PC-9 (cell line): ENCODE measurements around the gene NFATC1. TPM values are rescaled to one million over a fixed set of nuclear protein-coding genes. Genes with fewer than 3 reads are reported as not detected.

Experiments
- BruUV-seq: library from RNA; stranded (reverse); fragments of 400-500 nt; replicated peaks from 2 replicates; lab custom pipeline; 2021; lab: Mats Ljungman, UMichigan
- CTCF ChIA-PET: fragments of 300-600 bp; sonication (Branson Sonifier 250); formaldehyde crosslinking; loops from one replicate; lab custom pipeline; 2022; ENCODE audit warnings: antibody characterized with exemption; lab: Charles Lee
- POLR2A ChIA-PET: fragments of 300-600 bp; sonication (Branson Sonifier 250); formaldehyde crosslinking; loops from one replicate; lab custom pipeline; 2022; ENCODE audit warnings: antibody characterized with exemption; ENCODE audit not compliant: unreplicated experiment; lab: Charles Lee
- DNase-seq, 2 experiments: peaks; one replicate each; pipeline versions ENCODE4 v3.0.0 to v3.0.0-alpha.2; 2015 to 2022; ENCODE audit warnings: mixed read lengths in 1 of 2
- H2AFZ ChIP-seq: fragments of 200-600 bp; sonication (generic); 2 replicates; pipeline ENCODE4 v1.8.1; 2017; ENCODE audit warnings: antibody characterized with exemption
- H3F3A ChIP-seq: fragments of 200-600 bp; sonication (generic); 2 replicates; pipeline ENCODE4 v1.8.1; 2017; ENCODE audit warnings: antibody characterized with exemption, mild to moderate bottlenecking, low read depth; ENCODE audit not compliant: insufficient read depth
- H3K27ac ChIP-seq: fragments of 200-600 bp; sonication (generic); 2 replicates; pipeline ENCODE4 v1.6.1; 2016; ENCODE audit warnings: mixed run types
- H3K27me3 ChIP-seq: fragments of 200-600 bp; sonication (generic); 2 replicates; pipeline ENCODE4 v1.6.1; 2016; ENCODE audit warnings: low read depth, mixed run types; ENCODE audit not compliant: insufficient read depth
- H3K36me3 ChIP-seq: fragments of 200-600 bp; sonication (generic); 2 replicates; pipeline ENCODE4 v1.6.1; 2016; ENCODE audit warnings: low read depth, mixed run types
- H3K4me1 ChIP-seq: fragments of 200-600 bp; sonication (generic); replicated peaks from 2 replicates; pipeline ENCODE4 v1.6.1; 2016; ENCODE audit warnings: mixed run types; ENCODE audit not compliant: insufficient read depth
- H3K4me2 ChIP-seq: fragments of 200-600 bp; sonication (generic); 2 replicates; pipeline ENCODE4 v1.6.1; 2017; ENCODE audit warnings: mixed run types
- H3K4me3 ChIP-seq: fragments of 200-600 bp; sonication (generic); 2 replicates; pipeline ENCODE4 v1.6.1; 2016; ENCODE audit warnings: mixed run types
- H3K79me2 ChIP-seq: fragments of 200-600 bp; sonication (generic); 2 replicates; pipeline ENCODE4 v1.6.1; 2017; ENCODE audit warnings: low read depth, mixed run types
- H3K9me2 ChIP-seq: fragments of 200-600 bp; sonication (generic); 2 replicates; pipeline ENCODE4 v1.8.1; 2017; ENCODE audit warnings: mild to moderate bottlenecking; ENCODE audit not compliant: insufficient read depth
- H3K9me3 ChIP-seq: fragments of 200-600 bp; sonication (generic); 2 replicates; pipeline ENCODE4 v1.8.1; 2016; ENCODE audit warnings: low read depth; ENCODE audit not compliant: insufficient read depth
- H4K20me1 ChIP-seq: fragments of 200-600 bp; sonication (generic); 2 replicates; pipeline ENCODE4 v1.8.1; 2017; ENCODE audit not compliant: insufficient read depth
- CTCF ChIP-seq: fragments of 200-600 bp; sonication (generic); conservative IDR thresholded peaks from 2 replicates; pipeline ENCODE4 v1.6.1; 2017; ENCODE audit warnings: mixed run types, antibody characterized with exemption, mild to moderate bottlenecking, moderate library complexity
- EZH2 ChIP-seq: fragments of 200-600 bp; sonication (generic); IDR thresholded peaks from 2 replicates; pipeline ENCODE4 v1.8.0; 2017; ENCODE audit warnings: antibody characterized with exemption, low read depth
- intact Hi-C: fragments of 100-400 bp; cut with micrococcal nuclease; formaldehyde crosslinking; loops from one replicate; pipeline ENCODE4 v1.10.0; 2022; ENCODE audit not compliant: unreplicated experiment
- total RNA-seq: library from RNA; stranded (reverse); gene quantifications from 2 replicates; pipeline ENCODE4 v1.2.3, GENCODE V29; 2021

The NFATC1 gene
- total RNA-seq, 1 experiment from 2014 or later, result 2.6 TPM

- BruUV-seq, result no TSS peak
- CTCF ChIA-PET, result no interaction called here
- POLR2A ChIA-PET, result interaction anchor here (0.6 kb wide), 1 partner anchor 10 kb away, joined by 4 read pairs; no protein-coding TSS in a partner anchor
These were observed 102.9 kb downstream of the NFATC1 start for GRCh38 chr18:79498662-79499061.

GRCh38 chr18:79501006-79501405 lies 105.3 kb downstream of the NFATC1 start:
- no TSS peak for BruUV-seq
- POLR2A ChIA-PET, result no interaction called here
- intact Hi-C loops, result no loop called here

More at GRCh38 chr18:79498662-79499061, 102.9 kb downstream of the NFATC1 start:
- H3K36me3 ChIP-seq, result no peaks in the 10 kb centered on the region
- H3K79me2 ChIP-seq, result no peaks in the 10 kb centered on the region
- H3K9me3 ChIP-seq, result no peaks in the 10 kb centered on the region
- H2AFZ ChIP-seq, result no peak overlapping the region
- intact Hi-C loops, result no loop called here
- peaks cover 25% of the 10 kb centered on the region for H3K27me3 ChIP-seq
- H3K4me3 ChIP-seq, result no peak overlapping the region
- H3F3A ChIP-seq, result no peaks in the 10 kb centered on the region
- H3K27ac ChIP-seq, result no peak overlapping the region
- H4K20me1 ChIP-seq, result no peaks in the 10 kb centered on the region; the same call in 1 of the 2 replicates
- H3K4me2 ChIP-seq, result no peak overlapping the region
- DNase-seq, result no peak
- H3K9me2 ChIP-seq, result no peaks in the 10 kb centered on the region
- no peaks in the 10 kb centered on the region for H3K4me1 ChIP-seq
- no peak for TF ChIP-seq CTCF
- TF ChIP-seq EZH2, result no peak

GRCh38 chr18:79502782-79503181 lies 107.1 kb downstream of the NFATC1 start:
- H3K36me3 ChIP-seq, result no peaks in the 10 kb centered on the region
- ChIA-PET CTCF (no interaction called here), POLR2A (no interaction called here)
- intact Hi-C loops, result no loop called here
- H3K9me2 ChIP-seq, result no peaks in the 10 kb centered on the region
- no TSS peak for BruUV-seq
- H3K27me3 ChIP-seq, result peaks cover 41% of the 10 kb centered on the region
- H3K79me2 ChIP-seq, result no peaks in the 10 kb centered on the region
- no peak for DNase-seq
- TF ChIP-seq EZH2, result no peak
- no peak overlapping the region for H3K4me2 ChIP-seq
- H3K4me1 ChIP-seq, result no peaks in the 10 kb centered on the region
- no peaks in the 10 kb centered on the region for H3K9me3 ChIP-seq
- H3F3A ChIP-seq, result no peaks in the 10 kb centered on the region
- H2AFZ ChIP-seq, result no peak overlapping the region
- H3K27ac ChIP-seq, result no peak overlapping the region
- no peak overlapping the region for H3K4me3 ChIP-seq
- no peaks in the 10 kb centered on the region; the same call in 1 of the 2 replicates for H4K20me1 ChIP-seq

More at GRCh38 chr18:79501006-79501405, 105.3 kb downstream of the NFATC1 start:
- no peak for DNase-seq
- Histone ChIP-seq H4K20me1 (no peaks in the 10 kb centered on the region; the same call in 1 of the 2 replicates), H3K79me2 (no peaks in the 10 kb centered on the region), H3K27me3 (peaks cover 35% of the 10 kb centered on the region), H3K9me2 (no peaks in the 10 kb centered on the region), H3F3A (no peaks in the 10 kb centered on the region), H3K4me1 (no peaks in the 10 kb centered on the region), H3K27ac (no peak overlapping the region), H3K36me3 (no peaks in the 10 kb centered on the region), H3K4me3 (no peak overlapping the region), H3K9me3 (no peaks in the 10 kb centered on the region), H2AFZ (no peak overlapping the region), H3K4me2 (no peak overlapping the region)
- TF ChIP-seq EZH2, result no peak
- TF ChIP-seq CTCF, result no peak
- CTCF ChIA-PET, result no interaction called here

GRCh38 chr18:79503406-79503805 lies 107.7 kb downstream of the NFATC1 start:
- intact Hi-C loops, result no loop called here
- Histone ChIP-seq H3K36me3 (no peaks in the 10 kb centered on the region), H3K4me1 (no peaks in the 10 kb centered on the region), H3K27ac (no peak overlapping the region), H3K79me2 (no peaks in the 10 kb centered on the region), H3K9me2 (no peaks in the 10 kb centered on the region), H3K27me3 (peaks cover 39% of the 10 kb centered on the region), H3K9me3 (no peaks in the 10 kb centered on the region), H3K4me3 (no peak overlapping the region), H3F3A (no peaks in the 10 kb centered on the region), H4K20me1 (no peaks in the 10 kb centered on the region; the same call in 1 of the 2 replicates), H3K4me2 (no peak overlapping the region), H2AFZ (no peak overlapping the region)
- TF ChIP-seq CTCF, result no peak
- no peak for TF ChIP-seq EZH2
- CTCF ChIA-PET, result no interaction called here
- POLR2A ChIA-PET, result no interaction called here
- no TSS peak for BruUV-seq
- no peak for DNase-seq
